ES-I3 (cell line): Measurements from ENCODE around the gene CKAP5.
"Not testable (repeated sequence)": the region's sequence is repeated elsewhere in the genome, so short reads cannot be mapped to it uniquely, and the experiment has no call there.

Source experiments
- H3K36me3 ChIP-seq: 2 replicates; pipeline ENCODE4 v1.6.1; 2013; ENCODE audit warnings: mild to moderate bottlenecking, low read length, control low read depth, moderate library complexity; ENCODE audit not compliant: insufficient read depth
- H3K4me1 ChIP-seq: 2 replicates; pipeline ENCODE4 v1.6.1; 2013; ENCODE audit warnings: mild to moderate bottlenecking, control low read depth, low read length; ENCODE audit not compliant: insufficient read depth
- H3K9ac ChIP-seq: 2 replicates; pipeline ENCODE4 v1.6.1; 2013; ENCODE audit warnings: low read depth, mild to moderate bottlenecking, low read length, moderate library complexity
- H3K9me3 ChIP-seq: 2 replicates; pipeline ENCODE4 v1.6.1; 2013; ENCODE audit warnings: mild to moderate bottlenecking, low read length, moderate library complexity; ENCODE audit not compliant: control insufficient read depth, insufficient read depth

CKAP5 gene

GRCh38 chr11:46837860-46838259 lies 8.2 kb downstream of the CKAP5 start:
- Histone ChIP-seq H3K4me1 (peaks cover 17% of the 10 kb centered on the region), H3K9me3 (no peaks in the 10 kb centered on the region), H3K36me3 (no peaks in the 10 kb centered on the region), H3K9ac (no peak overlapping the region)

- Histone ChIP-seq H3K9me3 (no peaks in the 10 kb centered on the region), H3K9ac (no peak overlapping the region), H3K36me3 (no peaks in the 10 kb centered on the region), H3K4me1 (peaks cover 20% of the 10 kb centered on the region)
Measured at GRCh38 chr11:46836870-46837269, 9.2 kb downstream of the CKAP5 start.

GRCh38 chr11:46836431-46836830 lies 9.6 kb downstream of the CKAP5 start:
- Histone ChIP-seq H3K9me3 (no peaks in the 10 kb centered on the region), H3K4me1 (peaks cover 20% of the 10 kb centered on the region), H3K36me3 (no peaks in the 10 kb centered on the region), H3K9ac (no peak overlapping the region)

GRCh38 chr11:46835897-46836296 lies 10.2 kb downstream of the CKAP5 start:
- Histone ChIP-seq H3K4me1 (peaks cover 20% of the 10 kb centered on the region), H3K9me3 (no peaks in the 10 kb centered on the region), H3K9ac (no peak overlapping the region), H3K36me3 (no peaks in the 10 kb centered on the region)

- Histone ChIP-seq H3K36me3 (no peaks in the 10 kb centered on the region), H3K4me1 (peaks cover 19% of the 10 kb centered on the region), H3K9me3 (no peaks in the 10 kb centered on the region), H3K9ac (no peak overlapping the region)
Measured at GRCh38 chr11:46834821-46835220, 11.3 kb downstream of the CKAP5 start.

GRCh38 chr11:46832511-46833214 lies 13.4 kb downstream of the CKAP5 start:
- H3K9ac ChIP-seq, result no peak overlapping the region
- H3K4me1 ChIP-seq, result peaks cover 14% of the 10 kb centered on the region
- H3K36me3 ChIP-seq, result no peaks in the 10 kb centered on the region
- no peaks in the 10 kb centered on the region for H3K9me3 ChIP-seq

- H3K9ac ChIP-seq, result no peak overlapping the region
Measured at GRCh38 chr11:46827995-46828394, 18.1 kb downstream of the CKAP5 start.

GRCh38 chr11:46826310-46827044 lies 19.6 kb downstream of the CKAP5 start:
- peak overlapping the region; percentile 51; the same call in 1 of the 2 replicates for H3K9ac ChIP-seq
- peaks cover 5% of the 10 kb centered on the region; the same call in 1 of the 2 replicates for H3K4me1 ChIP-seq
- H3K9me3 ChIP-seq, result no peaks in the 10 kb centered on the region
- no peaks in the 10 kb centered on the region for H3K36me3 ChIP-seq

More at GRCh38 chr11:46827995-46828394, 18.1 kb downstream of the CKAP5 start:
- H3K36me3 ChIP-seq, result no peaks in the 10 kb centered on the region
- no peaks in the 10 kb centered on the region for H3K9me3 ChIP-seq
- peaks cover 7% of the 10 kb centered on the region; the same call in 1 of the 2 replicates for H3K4me1 ChIP-seq

- Histone ChIP-seq H3K9ac (no peak overlapping the region), H3K36me3 (peaks cover 8% of the 10 kb centered on the region; the same call in 1 of the 2 replicates), H3K9me3 (no peaks in the 10 kb centered on the region), H3K4me1 (no peaks in the 10 kb centered on the region)
Measured at GRCh38 chr11:46808799-46809431, 37.2 kb downstream of the CKAP5 start.

GRCh38 chr11:46801694-46802470 lies 44.2 kb downstream of the CKAP5 start:
- Histone ChIP-seq H3K36me3 (peaks cover 21% of the 10 kb centered on the region), H3K4me1 (no peaks in the 10 kb centered on the region), H3K9ac (no peak overlapping the region), H3K9me3 (no peaks in the 10 kb centered on the region)

- Histone ChIP-seq H3K36me3 (peaks cover 23% of the 10 kb centered on the region), H3K9ac (no peak overlapping the region), H3K9me3 (no peaks in the 10 kb centered on the region), H3K4me1 (no peaks in the 10 kb centered on the region)
Measured at GRCh38 chr11:46800177-46800576, 45.9 kb downstream of the CKAP5 start.

- H3K36me3 ChIP-seq, result peaks cover 25% of the 10 kb centered on the region
- not testable (repeated sequence) for H3K9me3 ChIP-seq, H3K9ac ChIP-seq, H3K4me1 ChIP-seq
Measured at GRCh38 chr11:46799725-46800124, 46.4 kb downstream of the CKAP5 start.

GRCh38 chr11:46778416-46778815 lies 67.7 kb downstream of the CKAP5 start:
- Histone ChIP-seq H3K36me3 (peaks cover 28% of the 10 kb centered on the region), H3K9ac (no peak overlapping the region)

GRCh38 chr11:46776878-46777277 lies 69.2 kb downstream of the CKAP5 start:
- Histone ChIP-seq H3K9ac (no peak overlapping the region), H3K4me1 (no peaks in the 10 kb centered on the region), H3K36me3 (peaks cover 25% of the 10 kb centered on the region), H3K9me3 (no peaks in the 10 kb centered on the region)

More at GRCh38 chr11:46778416-46778815, 67.7 kb downstream of the CKAP5 start:
- no peaks in the 10 kb centered on the region for H3K4me1 ChIP-seq
- no peaks in the 10 kb centered on the region for H3K9me3 ChIP-seq
